Measurements from ENCODE around the gene IFNG. TPM values are rescaled to one million over a fixed set of nuclear protein-coding genes. Genes with fewer than 3 reads are reported as not detected.
A peak's percentile ranks its signal among the peaks of the same experiment; 100 is the strongest.

The IFNG gene
- total and polyA plus RNA-seq, 9 of the 15 experiments (the other 6 are each of a cell fraction or from before 2014, with no cell fraction given), result 0.38 TPM; not detected in 8

DNA sequence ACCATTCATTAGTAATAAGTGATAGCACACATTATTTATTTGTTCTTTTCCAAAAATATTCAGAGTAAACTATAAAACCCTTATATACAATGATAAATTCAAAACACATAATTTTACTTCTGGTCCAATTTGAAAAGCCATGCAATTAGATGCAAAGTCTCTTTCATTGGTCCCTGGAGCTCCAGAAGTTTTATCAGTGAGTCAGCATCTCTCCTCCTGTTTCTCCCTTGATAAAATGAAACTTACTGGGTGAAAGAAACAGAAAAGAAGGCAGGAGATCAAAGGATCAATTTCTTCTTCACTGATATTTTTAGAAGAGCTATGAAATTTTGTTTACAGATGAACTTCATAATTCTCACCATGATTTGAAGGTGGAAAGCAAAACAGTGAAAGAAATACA, 47.5 kb downstream of the IFNG start:
- no peak overlapping the region for H3K4me2 ChIP-seq (ENCODE audit: insufficient read depth, low read length)
- ATAC-seq (no peak), DNase-seq (ENCODE audit: extremely low read depth in 1 of 4, low spot score in 3 of 4) (no peak), FAIRE-seq (no peak)
- no TSS peak for BruUV-seq (replicated peaks)
- no peaks in the 10 kb centered on the region for H3K79me2 ChIP-seq (ENCODE audit: control insufficient read depth, insufficient read depth, low read length)
- H3K9me3 ChIP-seq (replicated peaks; ENCODE audit: control insufficient read depth, insufficient read depth, low read depth, low read length), result no peaks in the 10 kb centered on the region
- intact Hi-C loops (cut with micrococcal nuclease) (no loop called here), in situ Hi-C loops (cut with MboI) (no loop called here)
- H4K20me1 ChIP-seq (replicated peaks; ENCODE audit: control insufficient read depth, insufficient read depth, low read length), result no peaks in the 10 kb centered on the region
- no peak overlapping the region for H2AFZ ChIP-seq (ENCODE audit: low read depth, low read length)
- no peaks in the 10 kb centered on the region; a peak in 1 of 5 replicates for H3K27me3 ChIP-seq (ENCODE audit: control insufficient read depth in 2 of 2, insufficient read depth in 2 of 2, low read length in 2 of 2)
- H3K36me3 ChIP-seq (ENCODE audit: control insufficient read depth, insufficient read depth, low read length), result no peaks in the 10 kb centered on the region
- no peaks in the 10 kb centered on the region; a peak in 1 of 5 replicates for H3K4me1 ChIP-seq (replicated peaks in 1 of 2; ENCODE audit: control insufficient read depth in 2 of 2, insufficient read depth in 2 of 2, low read length in 2 of 2)
- no peak overlapping the region for H3K27ac ChIP-seq (ENCODE audit: extremely low read depth, low read depth, low read length)
- ChIA-PET POLR2A (interaction anchor here (1.1 kb wide), 1 partner anchor 29 kb away, joined by 3 read pairs; no protein-coding TSS in a partner anchor), CTCF (ENCODE audit: low intra/inter-chr PET ratio) (no interaction called here)
- no peaks in the 10 kb centered on the region for H3K9me1 ChIP-seq (ENCODE audit: control insufficient read depth, insufficient read depth, low read length)
- H3K9ac ChIP-seq (ENCODE audit: insufficient read depth in 1 of 2, low read depth in 2 of 2, low read length in 2 of 2), result no peak overlapping the region
- no peak overlapping the region for H3K4me3 ChIP-seq
- no peak for TF ChIP-seq KAT8 (IDR thresholded peaks at IDR 0.05; ENCODE audit: low read depth)
- TF ChIP-seq ZNF436 (CRISPR knock-in tag; IDR thresholded peaks at IDR 0.05), result no peak
- TF ChIP-seq NFE2 (IDR thresholded peaks at IDR 0.05; ENCODE audit: low read depth), result peak; percentile 18; the same call in 1 of the 2 replicates
- TF ChIP-seq MAFG (tag; conservative IDR thresholded peaks at IDR 0.05), result peak; percentile 70
- TF ChIP-seq ZNF184 (CRISPR knock-in tag; IDR thresholded peaks at IDR 0.05), result no peak
- TF ChIP-seq PML (IDR thresholded peaks at IDR 0.05; ENCODE audit: low read length), result no peak
- TF ChIP-seq, protein P1, sequence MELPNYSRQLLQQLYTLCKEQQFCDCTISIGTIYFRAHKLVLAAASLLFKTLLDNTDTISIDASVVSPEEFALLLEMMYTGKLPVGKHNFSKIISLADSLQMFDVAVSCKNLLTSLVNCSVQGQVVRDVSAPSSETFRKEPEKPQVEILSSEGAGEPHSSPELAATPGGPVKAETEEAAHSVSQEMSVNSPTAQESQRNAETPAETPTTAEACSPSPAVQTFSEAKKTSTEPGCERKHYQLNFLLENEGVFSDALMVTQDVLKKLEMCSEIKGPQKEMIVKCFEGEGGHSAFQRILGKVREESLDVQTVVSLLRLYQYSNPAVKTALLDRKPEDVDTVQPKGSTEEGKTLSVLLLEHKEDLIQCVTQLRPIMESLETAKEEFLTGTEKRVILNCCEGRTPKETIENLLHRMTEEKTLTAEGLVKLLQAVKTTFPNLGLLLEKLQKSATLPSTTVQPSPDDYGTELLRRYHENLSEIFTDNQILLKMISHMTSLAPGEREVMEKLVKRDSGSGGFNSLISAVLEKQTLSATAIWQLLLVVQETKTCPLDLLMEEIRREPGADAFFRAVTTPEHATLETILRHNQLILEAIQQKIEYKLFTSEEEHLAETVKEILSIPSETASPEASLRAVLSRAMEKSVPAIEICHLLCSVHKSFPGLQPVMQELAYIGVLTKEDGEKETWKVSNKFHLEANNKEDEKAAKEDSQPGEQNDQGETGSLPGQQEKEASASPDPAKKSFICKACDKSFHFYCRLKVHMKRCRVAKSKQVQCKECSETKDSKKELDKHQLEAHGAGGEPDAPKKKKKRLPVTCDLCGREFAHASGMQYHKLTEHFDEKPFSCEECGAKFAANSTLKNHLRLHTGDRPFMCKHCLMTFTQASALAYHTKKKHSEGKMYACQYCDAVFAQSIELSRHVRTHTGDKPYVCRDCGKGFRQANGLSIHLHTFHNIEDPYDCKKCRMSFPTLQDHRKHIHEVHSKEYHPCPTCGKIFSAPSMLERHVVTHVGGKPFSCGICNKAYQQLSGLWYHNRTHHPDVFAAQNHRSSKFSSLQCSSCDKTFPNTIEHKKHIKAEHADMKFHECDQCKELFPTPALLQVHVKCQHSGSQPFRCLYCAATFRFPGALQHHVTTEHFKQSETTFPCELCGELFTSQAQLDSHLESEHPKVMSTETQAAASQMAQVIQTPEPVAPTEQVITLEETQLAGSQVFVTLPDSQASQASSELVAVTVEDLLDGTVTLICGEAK (IDR thresholded peaks at IDR 0.05), result no peak
- TF ChIP-seq, protein P1 (CRISPR knock-in tag; IDR thresholded peaks at IDR 0.05), result no peak
- TF ChIP-seq XRCC4 (IDR thresholded peaks at IDR 0.05; ENCODE audit: extremely low read depth, insufficient read depth, insufficient read length), result no peak
- no peak for TF ChIP-seq U2AF1 (optimal IDR thresholded peaks at IDR 0.05; ENCODE audit: low read depth, low read length)
- no peak for TF ChIP-seq CCAR2 (IDR thresholded peaks at IDR 0.05; ENCODE audit: low read depth, low read length)
- TF ChIP-seq CXXC5 (CRISPR knock-in tag; IDR thresholded peaks at IDR 0.05), result no peak
- TF ChIP-seq, protein P2, sequence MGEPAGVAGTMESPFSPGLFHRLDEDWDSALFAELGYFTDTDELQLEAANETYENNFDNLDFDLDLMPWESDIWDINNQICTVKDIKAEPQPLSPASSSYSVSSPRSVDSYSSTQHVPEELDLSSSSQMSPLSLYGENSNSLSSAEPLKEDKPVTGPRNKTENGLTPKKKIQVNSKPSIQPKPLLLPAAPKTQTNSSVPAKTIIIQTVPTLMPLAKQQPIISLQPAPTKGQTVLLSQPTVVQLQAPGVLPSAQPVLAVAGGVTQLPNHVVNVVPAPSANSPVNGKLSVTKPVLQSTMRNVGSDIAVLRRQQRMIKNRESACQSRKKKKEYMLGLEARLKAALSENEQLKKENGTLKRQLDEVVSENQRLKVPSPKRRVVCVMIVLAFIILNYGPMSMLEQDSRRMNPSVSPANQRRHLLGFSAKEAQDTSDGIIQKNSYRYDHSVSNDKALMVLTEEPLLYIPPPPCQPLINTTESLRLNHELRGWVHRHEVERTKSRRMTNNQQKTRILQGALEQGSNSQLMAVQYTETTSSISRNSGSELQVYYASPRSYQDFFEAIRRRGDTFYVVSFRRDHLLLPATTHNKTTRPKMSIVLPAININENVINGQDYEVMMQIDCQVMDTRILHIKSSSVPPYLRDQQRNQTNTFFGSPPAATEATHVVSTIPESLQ (CRISPR knock-in tag; IDR thresholded peaks at IDR 0.05), result no peak
- TF ChIP-seq SRSF9 (IDR thresholded peaks at IDR 0.05; ENCODE audit: borderline replicate concordance, low read depth, low read length), result no peak
- TF ChIP-seq FOSL1 (tag; conservative IDR thresholded peaks at IDR 0.05), result peak; percentile 39; the same call in 1 of the 2 replicates

Data from K562 (cell line).